Measurements from ENCODE around the gene SHC1.

SHC1 gene

GRCh38 chr1:154972213-154972516, 1.6 kb upstream of the SHC1 start:
- no peak for FAIRE-seq

GRCh38 chr1:154971341-154971998, 923 bp upstream of the SHC1 start:
- FAIRE-seq: no peak

GRCh38 chr1:154969860-154970452, 591 bp downstream of the SHC1 start:
- no peak for FAIRE-seq

- no peak for FAIRE-seq
Observed at GRCh38 chr1:154969246-154969645, 1.3 kb downstream of the SHC1 start.

GRCh38 chr1:154968731-154969130, 1.8 kb downstream of the SHC1 start:
- FAIRE-seq: no peak

- FAIRE-seq: no peak
Observed at GRCh38 chr1:154967331-154967950, 3.1 kb downstream of the SHC1 start.

GRCh38 chr1:154966111-154966510, 4.4 kb downstream of the SHC1 start:
- no peak for FAIRE-seq

- FAIRE-seq: no peak
Observed at GRCh38 chr1:154964359-154964758, 6.2 kb downstream of the SHC1 start.

GRCh38 chr1:154963643-154964042, 6.9 kb downstream of the SHC1 start:
- FAIRE-seq: no peak

GRCh38 chr1:154962795-154963330, 7.7 kb downstream of the SHC1 start:
- FAIRE-seq: no peak

- FAIRE-seq: no peak
Observed at GRCh38 chr1:154962156-154962749, 8.3 kb downstream of the SHC1 start.

GRCh38 chr1:154961207-154962155, 9.1 kb downstream of the SHC1 start, which contains the start of gene PYGO2:
TSS of gene PYGO2 (minus strand) at chr1:154961782. CDS start at chr1:154961576, 206 bp downstream.
- FAIRE-seq: no peak

- FAIRE-seq: no peak
Observed at GRCh38 chr1:154960446-154961136, 10.0 kb downstream of the SHC1 start.

- FAIRE-seq: no peak
Observed at GRCh38 chr1:154959426-154959780, 11.1 kb downstream of the SHC1 start.

- FAIRE-seq: no peak
Observed at GRCh38 chr1:154958681-154959425, 11.7 kb downstream of the SHC1 start.

- no peak for FAIRE-seq
Observed at GRCh38 chr1:154958036-154958435, 12.5 kb downstream of the SHC1 start.

- no peak for FAIRE-seq
Observed at GRCh38 chr1:154957091-154957657, 13.4 kb downstream of the SHC1 start.

GRCh38 chr1:154956544-154956941, 14.0 kb downstream of the SHC1 start:
- no peak for FAIRE-seq

GRCh38 chr1:154955718-154956543, 14.6 kb downstream of the SHC1 start, which contains the start of gene PBXIP1:
TSS of gene PBXIP1 (minus strand) at chr1:154956099. CDS start at chr1:154953721, 2,378 bp downstream.
- peak; percentile 62 for FAIRE-seq

All from endometrium (tissue), 2 donors.